H1 (cell line): Measurements from ENCODE around the gene AVPR2. TPM values are rescaled to one million over a fixed set of nuclear protein-coding genes. Genes with fewer than 3 reads are reported as not detected.

Experiments used
- ATF3 ChIP-seq: IDR thresholded peaks from 2 replicates; pipeline ENCODE4 v1.6.1; 2011; ENCODE audit warnings: low read depth, mild to moderate bottlenecking, low read length; ENCODE audit not compliant: insufficient read depth
- BACH1 ChIP-seq: IDR thresholded peaks from 2 replicates; pipeline ENCODE4 v1.6.1; 2012; ENCODE audit warnings: low read length, improper control_type of control experiment
- CBX8 ChIP-seq: fragments of 300-800, 300-1000 bp; sonication (generic); IDR thresholded peaks from 2 replicates; pipeline ENCODE4 v1.7.1; 2016; ENCODE audit warnings: low read depth, low read length, borderline replicate concordance
- GTF2F1 ChIP-seq: IDR thresholded peaks from 2 replicates; pipeline ENCODE4 v1.6.1; 2012; ENCODE audit warnings: low read depth, low read length, improper control_type of control experiment, borderline replicate concordance
- NRF1 ChIP-seq: IDR thresholded peaks from 2 replicates; pipeline ENCODE4 v1.6.1; 2011; ENCODE audit warnings: mild to moderate bottlenecking, low read depth, low read length, improper control_type of control experiment
- PHF8 ChIP-seq: fragments of 200-600 bp; sonication (generic); conservative IDR thresholded peaks from 2 replicates; pipeline ENCODE4 v1.7.1; 2012; ENCODE audit warnings: low read depth, mild to moderate bottlenecking, inconsistent platforms, low read length, moderate library complexity
- POU5F1 ChIP-seq: IDR thresholded peaks from 2 replicates; pipeline ENCODE4 v1.6.1; 2011; ENCODE audit warnings: low read depth, mild to moderate bottlenecking, low read length, moderate library complexity
- RFX5 ChIP-seq: IDR thresholded peaks from 2 replicates; pipeline ENCODE4 v1.6.1; 2011; ENCODE audit warnings: low read depth, low read length, improper control_type of control experiment, borderline replicate concordance
- SIN3A ChIP-seq, 2 experiments: IDR thresholded peaks in 1 of 2; conservative IDR thresholded peaks in 1 of 2; 2 replicates each; pipeline ENCODE4 v1.6.1; 2011 to 2012; ENCODE audit warnings: low read length in 2 of 2, improper control_type of control experiment in 1 of 2, low read depth in 1 of 2, mild to moderate bottlenecking in 1 of 2
- SUZ12 ChIP-seq: fragments of 200-600 bp; sonication (generic); IDR thresholded peaks from 2 replicates; pipeline ENCODE4 v1.6.1; 2012; ENCODE audit warnings: mild to moderate bottlenecking, inconsistent platforms, low read length, moderate library complexity, mixed read lengths
- TAF7 ChIP-seq: optimal IDR thresholded peaks from 2 replicates; pipeline ENCODE3; 2011; ENCODE audit warnings: low read depth, mild to moderate bottlenecking, inconsistent platforms, low read length, moderate library complexity, borderline replicate concordance
- TBP ChIP-seq: IDR thresholded peaks from 2 replicates; pipeline ENCODE4 v1.6.1; 2011; ENCODE audit warnings: low read depth, low read length, improper control_type of control experiment
- YY1 ChIP-seq: IDR thresholded peaks from 2 replicates; pipeline ENCODE4 v1.6.1; 2011; ENCODE audit warnings: low read depth, mild to moderate bottlenecking, low read length
- polyA plus RNA-seq, 7 experiments: library from polyadenylated mRNA; depleted of rRNA in 3 of 7; stranded (reverse) in 5 of 7; unstranded in 2 of 7; fragments of >200 nt in 5 of 7; fragments of 200-250 nt in 2 of 7; gene quantifications; 1 replicate in 5 of 7; 2 replicates in 1 of 7; 4 replicates in 1 of 7; pipeline versions ENCODE4 v1.2.1 to v1.2.3, GENCODE V29; 2011 to 2013; ENCODE audit warnings: missing spikeins in 2 of 7, mixed read lengths in 2 of 7
- total RNA-seq: library from RNA; stranded (reverse); fragmentation: NEBNext Ultra II Directional; extraction: Animal tissue kit (Norgen Biotek cat#: 25700); gene quantifications from 2 replicates; pipeline ENCODE4 v1.2.1, GENCODE V29; 2021

AVPR2 gene
- total and polyA plus RNA-seq, 2 of the 8 experiments (the other 6 are each of a cell fraction or from before 2014, with no cell fraction given), result 0.09 TPM; not detected in 1

DNA sequence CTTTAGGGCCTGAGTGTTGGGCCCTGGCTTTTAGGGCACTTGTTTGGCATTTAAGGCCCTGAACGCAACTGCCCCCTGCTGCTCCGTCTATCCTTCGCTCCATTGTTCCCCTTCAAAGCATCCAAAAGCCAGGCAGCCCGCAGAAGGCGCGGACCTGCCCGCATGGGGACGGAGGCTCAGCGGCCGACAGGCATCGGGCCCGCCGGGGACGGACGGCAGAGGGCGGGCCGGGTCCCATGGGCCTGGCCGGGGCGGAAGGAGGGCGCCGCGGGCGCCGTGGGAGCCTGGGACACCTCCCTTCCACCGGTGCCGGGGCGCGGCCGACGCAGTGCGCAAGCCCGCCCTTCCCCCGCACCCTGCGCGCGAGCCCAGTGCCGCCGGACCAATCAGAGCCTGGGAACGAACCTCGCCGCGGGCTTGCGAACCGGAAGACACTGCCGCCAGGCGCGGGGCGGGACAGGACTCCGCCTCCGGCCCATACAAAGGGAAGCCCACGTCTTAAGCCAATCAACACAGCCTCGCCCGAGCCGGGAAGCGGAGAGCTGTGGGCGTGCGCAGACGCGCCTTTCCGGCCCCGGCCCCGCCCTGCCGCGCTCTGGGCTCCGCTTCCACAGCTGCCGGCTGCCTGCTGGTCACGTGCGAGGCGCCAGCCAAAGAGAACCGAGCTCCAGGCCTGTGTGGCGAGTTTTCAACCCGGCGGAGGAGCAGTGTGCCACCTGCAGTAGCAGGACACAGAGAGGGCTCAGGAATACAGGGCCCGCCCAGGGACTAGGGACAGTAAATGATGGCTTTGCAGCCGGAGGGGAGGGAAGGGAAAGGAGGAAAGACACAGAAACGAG lies 23.7 kb downstream of the AVPR2 start (continued):
- TF ChIP-seq SIN3A (conservative IDR thresholded peaks at IDR 0.05 in 1 of 2, IDR thresholded peaks at IDR 0.05 in 1 of 2; ENCODE audit: low read depth in 1 of 2, low read length in 2 of 2) (no peak), POU5F1 (no peak), CBX8 (no peak), NRF1 (peak; percentile 35; the same call in 1 of the 2 replicates), YY1 (no peak), PHF8 (peak; percentile 67), GTF2F1 (no peak), ATF3 (0 out of 2 replicates have a peak, but pooled peaks have one; percentile 41), SUZ12 (no peak), TBP (0 out of 2 replicates have a peak, but pooled peaks have one; percentile 23), RFX5 (no peak), TAF7 (peak; percentile 31), BACH1 (peak; percentile 22; the same call in 1 of the 2 replicates)
